GM23338 (cell line): Measurements from ENCODE around the gene EXOC3L4. TPM values are rescaled to one million over a fixed set of nuclear protein-coding genes. Genes with fewer than 3 reads are reported as not detected.

Experiments
- ATAC-seq: fragments of 200-7000 bp; cut with Tn5 transposase; 3 replicates; pipeline ENCODE4 v1.9.1; 2020
- DNase-seq: peaks from one replicate; pipeline ENCODE4 v3.0.0-alpha.2; 2015; ENCODE audit warnings: low spot score
- H2AFZ ChIP-seq: fragments of 200-600 bp; sonication (generic); 2 replicates; pipeline ENCODE4 v1.8.0; 2016; ENCODE audit warnings: antibody characterized with exemption, mild to moderate bottlenecking, moderate library complexity
- H3F3A ChIP-seq: fragments of 200-600 bp; sonication (generic); replicated peaks from 2 replicates; pipeline ENCODE4 v1.8.0; 2017; ENCODE audit warnings: antibody characterized with exemption, mixed run types, low read depth
- H3K27ac ChIP-seq: fragments of 200-600 bp; sonication (generic); 2 replicates; pipeline ENCODE4 v1.6.1; 2016; ENCODE audit warnings: low read depth
- H3K27me3 ChIP-seq: fragments of 200-600 bp; sonication (generic); 2 replicates; pipeline ENCODE4 v1.8.0; 2016; ENCODE audit warnings: mild to moderate bottlenecking, mixed run types, moderate library complexity; ENCODE audit not compliant: insufficient read depth
- H3K36me3 ChIP-seq: fragments of 200-600 bp; sonication (generic); 2 replicates; pipeline ENCODE4 v1.8.0; 2016; ENCODE audit warnings: mild to moderate bottlenecking; ENCODE audit not compliant: insufficient read depth
- H3K4me1 ChIP-seq: fragments of 200-600 bp; sonication (generic); 2 replicates; pipeline ENCODE4 v1.8.0; 2016; ENCODE audit warnings: mild to moderate bottlenecking, moderate library complexity; ENCODE audit not compliant: insufficient read depth
- H3K4me2 ChIP-seq: fragments of 200-600 bp; sonication (generic); 2 replicates; pipeline ENCODE4 v1.7.1; 2017; ENCODE audit warnings: mixed run types
- H3K4me3 ChIP-seq: fragments of 200-600 bp; sonication (generic); 2 replicates; pipeline ENCODE4 v1.6.1; 2016; ENCODE audit warnings: mixed run types
- H3K79me2 ChIP-seq: fragments of 200-600 bp; sonication (generic); replicated peaks from 2 replicates; pipeline ENCODE4 v1.8.0; 2017; ENCODE audit warnings: mild to moderate bottlenecking; ENCODE audit not compliant: insufficient read depth
- H3K9me2 ChIP-seq: fragments of 200-600 bp; sonication (generic); 2 replicates; pipeline ENCODE4 v1.8.0; 2017; ENCODE audit not compliant: insufficient read depth
- H4K20me1 ChIP-seq: fragments of 200-600 bp; sonication (generic); replicated peaks from 2 replicates; pipeline ENCODE4 v1.8.0; 2017; ENCODE audit warnings: mild to moderate bottlenecking; ENCODE audit not compliant: insufficient read depth
- H3K27ac Mint-ChIP-seq: 2 replicates; pipeline ENCODE4 v1.8.0; 2020; ENCODE audit warnings: inconsistent platforms, mild to moderate bottlenecking, moderate library complexity, mixed read lengths
- H3K27me3 Mint-ChIP-seq: 3 replicates; pipeline ENCODE4 v1.8.0; 2022; ENCODE audit warnings: low read depth, mild to moderate bottlenecking, moderate library complexity, mixed read lengths, inconsistent platforms; ENCODE audit not compliant: insufficient read depth, poor library complexity
- H3K36me3 Mint-ChIP-seq: 3 replicates; pipeline ENCODE4 v1.8.0; 2021; ENCODE audit warnings: low read depth, mild to moderate bottlenecking, inconsistent platforms, moderate library complexity, mixed read lengths
- H3K4me1 Mint-ChIP-seq: 3 replicates; pipeline ENCODE4 v1.8.0; 2020; ENCODE audit warnings: mild to moderate bottlenecking, inconsistent platforms, mixed read lengths
- H3K4me3 Mint-ChIP-seq: 3 replicates; pipeline ENCODE4 v1.8.0; 2021; ENCODE audit warnings: moderate library complexity, mild to moderate bottlenecking, inconsistent platforms, mixed read lengths
- H3K9me3 Mint-ChIP-seq: 3 replicates; pipeline ENCODE4 v1.8.0; 2020; ENCODE audit warnings: moderate library complexity, mild to moderate bottlenecking, inconsistent platforms, mixed read lengths
- CREB1 ChIP-seq: fragments of 250-450 bp; sonication (Bioruptor Pico); IDR thresholded peaks from 2 replicates; pipeline ENCODE4 v1.5.0; 2020; ENCODE audit warnings: low read depth, mild to moderate bottlenecking, moderate library complexity
- EZH2 ChIP-seq: fragments of 200-600 bp; sonication (generic); IDR thresholded peaks from one replicate; pipeline ENCODE4 v1.8.0; 2017; ENCODE audit warnings: antibody characterized with exemption, mild to moderate bottlenecking, low read depth; ENCODE audit not compliant: unreplicated experiment
- EZH2phosphoT487 ChIP-seq: fragments of 200-600 bp; sonication (generic); IDR thresholded peaks from one replicate; pipeline ENCODE4 v1.8.1; 2018; ENCODE audit warnings: antibody characterized with exemption; ENCODE audit not compliant: unreplicated experiment
- JUNB ChIP-seq: IDR thresholded peaks from one replicate; pipeline ENCODE4 v1.6.1; 2016; ENCODE audit warnings: antibody characterized with exemption; ENCODE audit not compliant: unreplicated experiment
- NANOG ChIP-seq: IDR thresholded peaks from 2 replicates; pipeline ENCODE4 v1.6.1; 2016; ENCODE audit warnings: antibody characterized with exemption, borderline replicate concordance
- POLR2AphosphoS5 ChIP-seq: IDR thresholded peaks from 2 replicates; pipeline ENCODE4 v1.6.1; 2016; ENCODE audit warnings: antibody characterized with exemption, low read depth
- STAT1 ChIP-seq: IDR thresholded peaks from one replicate; pipeline ENCODE4 v1.6.1; 2016; ENCODE audit warnings: antibody characterized with exemption; ENCODE audit not compliant: unreplicated experiment
- ZNF114 ChIP-seq: fragments of 250-450 bp; sonication (Bioruptor Pico); IDR thresholded peaks from 2 replicates; pipeline ENCODE4 v1.5.0; 2020; ENCODE audit warnings: mild to moderate bottlenecking, moderate library complexity
- ZNF331 ChIP-seq: fragments of 250-450 bp; sonication (Bioruptor Pico); IDR thresholded peaks from 2 replicates; pipeline ENCODE4 v1.5.0; 2020; ENCODE audit warnings: low read depth, mild to moderate bottlenecking, moderate library complexity
- polyA plus RNA-seq: library from polyadenylated mRNA; unstranded; fragments of >200 nt; fragmentation: Nextera tagmentation; extraction: Ambion mirVana; gene quantifications from 2 replicates; pipeline ENCODE4 v1.2.1, GENCODE V29; 2016
- total RNA-seq: library from RNA; depleted of rRNA; stranded (reverse); fragments of >200 nt; shearing (Covaris generic); gene quantifications from 2 replicates; pipeline ENCODE4 v1.2.3, GENCODE V29; 2014
- TF ChIP-seq, protein P1 (sequence below): IDR thresholded peaks from 2 replicates; pipeline ENCODE4 v1.6.1; 2016; ENCODE audit warnings: antibody characterized with exemption
- TF ChIP-seq, protein P2 (sequence below), 2 experiments: fragments of 200-600 bp in 1 of 2; sonication (generic) in 1 of 2; conservative IDR thresholded peaks; 2 replicates each; pipeline versions ENCODE4 v1.5.1 to v1.6.1; 2016 to 2017; ENCODE audit warnings: antibody characterized with exemption in 2 of 2, low read depth in 2 of 2, mild to moderate bottlenecking in 2 of 2, moderate library complexity in 1 of 2
- TF ChIP-seq, protein P3 (sequence below): fragments of 250-450 bp; sonication (Bioruptor Pico); IDR thresholded peaks from 2 replicates; pipeline ENCODE4 v1.5.0; 2020; ENCODE audit warnings: mild to moderate bottlenecking, moderate library complexity

EXOC3L4 gene
- total and polyA plus RNA-seq, 2 experiments from 2014 or later = not detected

DNA sequence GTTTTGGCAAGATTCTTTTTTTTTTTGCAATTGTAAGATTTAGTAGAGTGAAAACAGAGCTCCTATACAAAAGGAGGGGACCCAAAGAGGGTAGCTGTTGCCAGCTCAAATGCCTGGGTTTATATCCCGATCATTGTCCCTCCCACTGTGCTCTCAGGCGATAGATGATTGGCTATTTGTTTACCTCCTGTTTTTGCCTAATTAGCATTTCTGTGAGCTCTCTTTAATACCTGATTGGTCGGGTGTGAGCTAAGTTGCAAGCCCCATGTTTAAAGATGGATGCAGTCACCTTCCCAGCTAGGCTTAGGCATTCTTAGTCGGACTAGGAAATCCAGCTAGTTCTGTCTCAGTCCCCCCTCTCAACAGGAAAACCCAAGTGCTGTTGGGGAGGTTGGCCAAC, 1.9 kb downstream of the EXOC3L4 start:
- Histone ChIP-seq H3K4me1 (peaks cover 5% of the 10 kb centered on the region; the same call in 1 of the 2 replicates), H3K79me2 (no peaks in the 10 kb centered on the region), H3K4me2 (no peak overlapping the region), H3F3A (0 out of 2 replicates have a peak, but pooled peaks cover 4% of the 10 kb centered on the region), H3K27me3 (peaks cover 6% of the 10 kb centered on the region), H3K27ac (no peak overlapping the region), H2AFZ (no peak overlapping the region), H3K4me3 (no peak overlapping the region), H4K20me1 (no peaks in the 10 kb centered on the region), H3K9me2 (no peaks in the 10 kb centered on the region), H3K36me3 (no peaks in the 10 kb centered on the region)
- no peaks in the 10 kb centered on the region for H3K36me3 Mint-ChIP-seq
- ATAC-seq (no peak), DNase-seq (no peak)
- peaks cover 12% of the 10 kb centered on the region for H3K4me1 Mint-ChIP-seq
- H3K4me3 Mint-ChIP-seq = no peak overlapping the region; the same call in 2 of the 3 replicates
- TF ChIP-seq ZNF114 (no peak), EZH2phosphoT487 (no peak), JUNB (no peak), EZH2 (no peak)
- no peaks in the 10 kb centered on the region for H3K9me3 Mint-ChIP-seq
- H3K27ac Mint-ChIP-seq = no peak overlapping the region; the same call in 1 of the 2 replicates
- H3K27me3 Mint-ChIP-seq = peaks cover 29% of the 10 kb centered on the region

DNA sequence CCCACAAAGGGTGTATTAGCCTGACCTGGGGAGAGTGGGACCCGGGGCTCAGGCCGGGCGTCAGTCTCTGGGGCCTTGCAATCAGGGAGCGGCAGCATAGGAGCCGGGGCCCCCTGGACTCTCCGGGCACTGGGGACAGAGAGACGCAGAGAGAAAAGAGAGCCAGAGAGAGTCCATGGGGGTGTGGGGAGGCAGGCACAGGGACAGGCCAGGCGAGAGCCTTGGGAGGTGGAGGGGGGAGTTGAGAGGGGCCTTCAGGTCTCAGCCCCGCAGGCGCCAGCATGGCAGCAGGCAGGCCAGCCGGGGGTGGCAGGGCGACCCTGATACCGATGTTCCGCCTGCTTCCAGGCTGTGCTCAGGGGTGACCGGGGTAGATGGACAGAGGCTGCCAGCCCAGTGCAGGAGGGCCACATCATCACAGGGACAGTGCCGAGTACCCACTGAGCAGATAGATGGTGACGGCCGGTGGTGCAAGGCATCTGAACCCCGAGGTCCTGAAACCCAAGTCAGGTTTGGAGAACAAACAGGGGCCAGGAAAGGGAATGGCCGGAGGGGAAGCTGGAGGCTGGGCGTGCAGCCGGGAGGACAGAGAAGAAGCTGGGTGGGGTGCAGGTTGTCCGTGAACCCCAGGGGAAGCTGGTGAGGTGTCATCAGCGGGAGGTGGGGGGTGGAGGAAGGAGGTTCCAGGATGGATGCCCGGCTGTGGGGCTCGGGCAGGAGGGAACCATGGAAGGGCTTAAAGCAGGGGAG, 2.9 kb downstream of the EXOC3L4 start:
- ATAC-seq = no peak
- Histone ChIP-seq H3F3A (no peaks in the 10 kb centered on the region), H3K4me2 (no peak overlapping the region), H3K9me2 (no peaks in the 10 kb centered on the region), H3K4me3 (no peak overlapping the region), H3K79me2 (no peaks in the 10 kb centered on the region), H3K36me3 (no peaks in the 10 kb centered on the region), H2AFZ (no peak overlapping the region), H3K4me1 (peaks cover 5% of the 10 kb centered on the region; the same call in 1 of the 2 replicates), H3K27me3 (peaks cover 16% of the 10 kb centered on the region), H3K27ac (no peak overlapping the region), H4K20me1 (no peaks in the 10 kb centered on the region)
- Mint-ChIP-seq H3K9me3 (no peaks in the 10 kb centered on the region), H3K36me3 (no peaks in the 10 kb centered on the region), H3K4me1 (peaks cover 12% of the 10 kb centered on the region), H3K27me3 (peaks cover 34% of the 10 kb centered on the region), H3K27ac (no peak overlapping the region), H3K4me3 (no peak overlapping the region)
- no peak for DNase-seq
- TF ChIP-seq, protein P1, sequence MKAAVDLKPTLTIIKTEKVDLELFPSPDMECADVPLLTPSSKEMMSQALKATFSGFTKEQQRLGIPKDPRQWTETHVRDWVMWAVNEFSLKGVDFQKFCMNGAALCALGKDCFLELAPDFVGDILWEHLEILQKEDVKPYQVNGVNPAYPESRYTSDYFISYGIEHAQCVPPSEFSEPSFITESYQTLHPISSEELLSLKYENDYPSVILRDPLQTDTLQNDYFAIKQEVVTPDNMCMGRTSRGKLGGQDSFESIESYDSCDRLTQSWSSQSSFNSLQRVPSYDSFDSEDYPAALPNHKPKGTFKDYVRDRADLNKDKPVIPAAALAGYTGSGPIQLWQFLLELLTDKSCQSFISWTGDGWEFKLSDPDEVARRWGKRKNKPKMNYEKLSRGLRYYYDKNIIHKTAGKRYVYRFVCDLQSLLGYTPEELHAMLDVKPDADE = no peak
- no peak for TF ChIP-seq CREB1 (CRISPR knock-in tag)
- TF ChIP-seq, protein P2, sequence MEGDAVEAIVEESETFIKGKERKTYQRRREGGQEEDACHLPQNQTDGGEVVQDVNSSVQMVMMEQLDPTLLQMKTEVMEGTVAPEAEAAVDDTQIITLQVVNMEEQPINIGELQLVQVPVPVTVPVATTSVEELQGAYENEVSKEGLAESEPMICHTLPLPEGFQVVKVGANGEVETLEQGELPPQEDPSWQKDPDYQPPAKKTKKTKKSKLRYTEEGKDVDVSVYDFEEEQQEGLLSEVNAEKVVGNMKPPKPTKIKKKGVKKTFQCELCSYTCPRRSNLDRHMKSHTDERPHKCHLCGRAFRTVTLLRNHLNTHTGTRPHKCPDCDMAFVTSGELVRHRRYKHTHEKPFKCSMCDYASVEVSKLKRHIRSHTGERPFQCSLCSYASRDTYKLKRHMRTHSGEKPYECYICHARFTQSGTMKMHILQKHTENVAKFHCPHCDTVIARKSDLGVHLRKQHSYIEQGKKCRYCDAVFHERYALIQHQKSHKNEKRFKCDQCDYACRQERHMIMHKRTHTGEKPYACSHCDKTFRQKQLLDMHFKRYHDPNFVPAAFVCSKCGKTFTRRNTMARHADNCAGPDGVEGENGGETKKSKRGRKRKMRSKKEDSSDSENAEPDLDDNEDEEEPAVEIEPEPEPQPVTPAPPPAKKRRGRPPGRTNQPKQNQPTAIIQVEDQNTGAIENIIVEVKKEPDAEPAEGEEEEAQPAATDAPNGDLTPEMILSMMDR (conservative IDR thresholded peaks at IDR 0.05; ENCODE audit: low read depth in 2 of 2) = no peak
- no peak for TF ChIP-seq NANOG
- no peak for TF ChIP-seq ZNF331
- no peak for TF ChIP-seq EZH2phosphoT487
- no peak for TF ChIP-seq EZH2
- TF ChIP-seq POLR2AphosphoS5 = no peak
- TF ChIP-seq, protein P3, sequence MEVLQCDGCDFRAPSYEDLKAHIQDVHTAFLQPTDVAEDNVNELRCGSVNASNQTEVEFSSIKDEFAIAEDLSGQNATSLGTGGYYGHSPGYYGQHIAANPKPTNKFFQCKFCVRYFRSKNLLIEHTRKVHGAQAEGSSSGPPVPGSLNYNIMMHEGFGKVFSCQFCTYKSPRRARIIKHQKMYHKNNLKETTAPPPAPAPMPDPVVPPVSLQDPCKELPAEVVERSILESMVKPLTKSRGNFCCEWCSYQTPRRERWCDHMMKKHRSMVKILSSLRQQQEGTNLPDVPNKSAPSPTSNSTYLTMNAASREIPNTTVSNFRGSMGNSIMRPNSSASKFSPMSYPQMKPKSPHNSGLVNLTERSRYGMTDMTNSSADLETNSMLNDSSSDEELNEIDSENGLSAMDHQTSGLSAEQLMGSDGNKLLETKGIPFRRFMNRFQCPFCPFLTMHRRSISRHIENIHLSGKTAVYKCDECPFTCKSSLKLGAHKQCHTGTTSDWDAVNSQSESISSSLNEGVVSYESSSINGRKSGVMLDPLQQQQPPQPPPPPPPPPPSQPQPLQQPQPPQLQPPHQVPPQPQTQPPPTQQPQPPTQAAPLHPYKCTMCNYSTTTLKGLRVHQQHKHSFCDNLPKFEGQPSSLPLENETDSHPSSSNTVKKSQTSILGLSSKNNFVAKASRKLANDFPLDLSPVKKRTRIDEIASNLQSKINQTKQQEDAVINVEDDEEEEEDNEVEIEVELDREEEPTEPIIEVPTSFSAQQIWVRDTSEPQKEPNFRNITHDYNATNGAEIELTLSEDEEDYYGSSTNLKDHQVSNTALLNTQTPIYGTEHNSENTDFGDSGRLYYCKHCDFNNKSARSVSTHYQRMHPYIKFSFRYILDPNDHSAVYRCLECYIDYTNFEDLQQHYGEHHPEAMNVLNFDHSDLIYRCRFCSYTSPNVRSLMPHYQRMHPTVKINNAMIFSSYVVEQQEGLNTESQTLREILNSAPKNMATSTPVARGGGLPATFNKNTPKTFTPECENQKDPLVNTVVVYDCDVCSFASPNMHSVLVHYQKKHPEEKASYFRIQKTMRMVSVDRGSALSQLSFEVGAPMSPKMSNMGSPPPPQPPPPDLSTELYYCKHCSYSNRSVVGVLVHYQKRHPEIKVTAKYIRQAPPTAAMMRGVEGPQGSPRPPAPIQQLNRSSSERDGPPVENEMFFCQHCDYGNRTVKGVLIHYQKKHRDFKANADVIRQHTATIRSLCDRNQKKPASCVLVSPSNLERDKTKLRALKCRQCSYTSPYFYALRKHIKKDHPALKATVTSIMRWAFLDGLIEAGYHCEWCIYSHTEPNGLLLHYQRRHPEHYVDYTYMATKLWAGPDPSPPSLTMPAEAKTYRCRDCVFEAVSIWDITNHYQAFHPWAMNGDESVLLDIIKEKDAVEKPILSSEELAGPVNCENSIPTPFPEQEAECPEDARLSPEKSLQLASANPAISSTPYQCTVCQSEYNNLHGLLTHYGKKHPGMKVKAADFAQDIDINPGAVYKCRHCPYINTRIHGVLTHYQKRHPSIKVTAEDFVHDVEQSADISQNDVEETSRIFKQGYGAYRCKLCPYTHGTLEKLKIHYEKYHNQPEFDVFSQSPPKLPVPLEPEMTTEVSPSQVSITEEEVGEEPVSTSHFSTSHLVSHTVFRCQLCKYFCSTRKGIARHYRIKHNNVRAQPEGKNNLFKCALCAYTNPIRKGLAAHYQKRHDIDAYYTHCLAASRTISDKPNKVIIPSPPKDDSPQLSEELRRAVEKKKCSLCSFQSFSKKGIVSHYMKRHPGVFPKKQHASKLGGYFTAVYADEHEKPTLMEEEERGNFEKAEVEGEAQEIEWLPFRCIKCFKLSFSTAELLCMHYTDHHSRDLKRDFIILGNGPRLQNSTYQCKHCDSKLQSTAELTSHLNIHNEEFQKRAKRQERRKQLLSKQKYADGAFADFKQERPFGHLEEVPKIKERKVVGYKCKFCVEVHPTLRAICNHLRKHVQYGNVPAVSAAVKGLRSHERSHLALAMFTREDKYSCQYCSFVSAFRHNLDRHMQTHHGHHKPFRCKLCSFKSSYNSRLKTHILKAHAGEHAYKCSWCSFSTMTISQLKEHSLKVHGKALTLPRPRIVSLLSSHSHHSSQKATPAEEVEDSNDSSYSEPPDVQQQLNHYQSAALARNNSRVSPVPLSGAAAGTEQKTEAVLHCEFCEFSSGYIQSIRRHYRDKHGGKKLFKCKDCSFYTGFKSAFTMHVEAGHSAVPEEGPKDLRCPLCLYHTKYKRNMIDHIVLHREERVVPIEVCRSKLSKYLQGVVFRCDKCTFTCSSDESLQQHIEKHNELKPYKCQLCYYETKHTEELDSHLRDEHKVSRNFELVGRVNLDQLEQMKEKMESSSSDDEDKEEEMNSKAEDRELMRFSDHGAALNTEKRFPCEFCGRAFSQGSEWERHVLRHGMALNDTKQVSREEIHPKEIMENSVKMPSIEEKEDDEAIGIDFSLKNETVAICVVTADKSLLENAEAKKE = no peak
- TF ChIP-seq STAT1 = no peak
- no peak for TF ChIP-seq JUNB
